IMR-90 (cell line): ENCODE data around the gene PIK3CB.

Experiments
- CTCF ChIP-seq: conservative IDR thresholded peaks from 2 replicates; pipeline ENCODE4 v1.5.1; 2012; ENCODE audit warnings: mild to moderate bottlenecking, low read depth, low read length, improper control_type of control experiment
- POLR2A ChIP-seq: IDR thresholded peaks from 2 replicates; pipeline ENCODE4 v1.6.1; 2012; ENCODE audit warnings: mild to moderate bottlenecking, low read depth, low read length

- no peak for TF ChIP-seq POLR2A
- no peak for TF ChIP-seq CTCF
Observed at GRCh38 chr3:138688871-138689299, 145.8 kb downstream of the PIK3CB start.
